GM18861 (cell line): ENCODE results near the gene BEGAIN.

ENCODE experiments used
- ATAC-seq: cut with Tn5 transposase; IDR thresholded peaks from one replicate; pipeline ENCODE4 v1.9.1; 2021; ENCODE audit not compliant: unreplicated experiment

BEGAIN gene

DNA sequence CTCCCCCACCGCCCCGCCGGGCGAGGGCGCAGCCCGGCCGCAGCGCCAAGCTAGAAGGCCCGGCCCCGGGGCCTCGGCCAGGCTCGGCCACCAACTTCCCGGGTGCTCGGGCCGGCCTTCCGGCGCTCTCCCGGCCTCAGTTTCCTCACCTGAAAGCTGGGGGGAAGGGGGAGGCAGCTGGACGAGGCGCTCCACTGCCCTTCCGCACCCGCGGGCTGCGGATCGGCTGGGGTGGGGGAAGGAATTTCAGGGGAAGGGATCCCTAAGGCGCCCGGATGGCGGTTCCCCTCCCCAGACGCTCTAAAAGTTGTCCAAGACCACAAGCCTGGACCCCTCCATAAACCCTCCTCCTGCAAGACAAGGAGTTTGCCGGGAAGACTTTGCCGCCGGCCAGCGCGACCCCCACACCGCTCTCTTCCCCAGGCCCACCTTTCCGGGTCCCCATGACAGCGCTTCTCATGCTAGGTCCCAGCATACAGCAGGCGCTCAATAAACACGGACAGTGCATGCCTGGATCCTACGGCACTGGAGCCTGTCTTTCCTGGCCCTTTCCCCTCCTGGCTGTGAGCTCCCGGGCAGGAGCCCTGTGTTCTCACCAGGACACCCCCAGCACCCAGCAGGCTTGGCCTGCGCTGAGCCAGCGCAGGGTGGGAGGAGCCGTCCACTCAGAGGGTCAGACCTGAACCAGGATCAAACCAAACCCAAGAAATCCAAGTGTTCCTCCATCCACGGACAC is 18.1 kb downstream of the BEGAIN start:
- ATAC-seq: no peak

DNA sequence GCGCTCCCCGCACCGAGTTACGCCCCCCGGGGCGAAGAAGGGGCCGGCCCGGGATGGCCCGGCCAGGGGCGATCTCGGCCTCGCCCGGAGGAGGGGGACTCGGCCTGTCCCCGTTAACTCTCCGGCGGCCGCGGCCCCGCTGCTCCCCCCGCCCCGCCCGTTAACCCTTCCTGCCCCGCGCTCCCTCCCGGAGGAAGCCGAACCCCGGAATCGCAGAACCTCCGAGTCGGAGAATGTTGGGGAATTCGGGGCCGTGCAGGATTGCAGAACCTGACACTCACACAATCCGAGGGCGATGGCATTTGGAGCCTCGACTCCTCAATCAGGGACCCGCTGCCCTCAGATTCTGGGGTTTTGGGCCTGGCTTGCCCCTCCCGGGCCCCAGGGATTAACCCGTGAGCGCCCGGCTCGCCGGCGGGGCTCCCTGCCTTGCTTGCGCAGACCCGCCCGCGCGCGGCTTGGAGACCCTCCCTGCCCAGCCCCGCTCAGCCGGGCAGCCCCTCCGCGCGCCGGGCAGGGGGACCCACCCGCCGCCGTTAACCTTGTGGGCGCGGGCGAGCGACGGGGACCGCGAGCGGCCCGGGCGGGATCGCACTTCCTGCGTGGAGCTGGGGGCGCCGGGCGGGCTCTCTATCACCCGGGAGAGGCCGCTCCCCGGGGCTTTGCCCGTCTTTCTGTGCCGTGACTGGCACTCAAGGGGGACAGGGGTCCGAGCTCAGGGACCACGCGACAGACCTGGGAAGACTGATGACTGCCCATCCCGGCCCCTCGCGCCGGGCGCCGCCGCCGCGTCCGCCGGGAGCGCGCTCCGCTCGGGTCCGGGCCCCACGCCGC is 18.8 kb downstream of the BEGAIN start:
- no peak for ATAC-seq

DNA sequence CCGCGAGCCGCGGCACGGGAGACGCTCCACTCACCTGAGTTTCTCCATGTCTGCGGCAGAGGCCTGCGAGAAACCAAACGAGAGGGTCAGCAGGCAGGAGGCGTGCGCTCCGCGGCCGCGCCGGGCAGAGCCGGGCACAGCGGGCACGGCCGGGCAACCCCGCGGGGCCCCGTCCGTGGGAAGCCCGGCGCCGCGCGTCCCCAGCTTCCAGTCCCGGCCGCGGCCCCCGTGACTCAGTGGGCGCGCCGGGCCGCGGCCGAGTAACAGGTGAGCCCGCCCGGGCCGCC is 19.4 kb downstream of the BEGAIN start:
- ATAC-seq: no peak

DNA sequence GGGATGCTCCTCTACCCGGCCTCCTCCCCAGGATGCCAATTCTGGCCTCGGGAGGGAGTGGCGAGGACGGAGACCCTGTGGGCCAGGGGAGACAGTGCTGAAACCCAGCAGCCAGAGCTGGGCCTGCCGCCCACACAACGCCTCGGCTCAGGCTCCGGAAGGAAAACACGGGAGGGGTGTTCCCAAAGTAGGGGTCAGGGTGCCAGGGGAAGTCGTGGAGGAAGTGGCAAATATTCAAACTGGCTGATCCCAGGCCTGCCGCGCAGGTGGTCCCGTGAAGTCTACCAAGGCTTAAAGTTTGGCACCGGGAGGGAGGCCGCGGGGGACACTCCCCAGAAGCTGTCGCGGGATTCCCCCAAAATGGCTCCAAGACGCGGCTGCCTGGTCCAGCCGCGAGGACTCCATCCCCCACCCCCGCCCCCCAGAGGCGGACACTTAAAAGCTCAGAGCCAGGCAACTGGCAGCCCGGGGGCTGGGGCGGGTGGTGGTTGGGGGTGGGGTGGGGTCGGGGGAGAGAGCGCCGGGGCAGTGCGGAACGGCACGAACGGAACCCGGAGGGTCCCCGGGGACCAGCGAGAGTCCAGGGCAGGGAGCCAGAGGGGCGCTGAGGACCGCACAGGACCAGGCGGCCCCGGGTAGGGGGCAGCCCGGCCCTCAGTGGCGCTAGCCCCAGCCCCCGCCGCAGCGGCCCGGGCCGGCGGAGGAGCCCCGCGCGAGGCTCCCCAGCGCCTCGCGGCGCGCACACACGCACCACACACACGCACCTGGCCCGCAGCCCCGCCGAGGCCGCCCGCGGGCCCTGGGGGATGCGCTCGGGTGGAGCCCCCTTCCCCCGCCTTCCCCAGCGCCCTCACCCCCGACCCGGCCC is 20.0 kb downstream of the BEGAIN start:
- ATAC-seq: no peak

GRCh38 chr14:100566586-100566985 is 20.6 kb downstream of the BEGAIN start:
- no peak for ATAC-seq

GRCh38 chr14:100566119-100566518 is 21.1 kb downstream of the BEGAIN start:
- no peak for ATAC-seq

- ATAC-seq: no peak
These were observed 21.6 kb downstream of the BEGAIN start for GRCh38 chr14:100565650-100566049.

- ATAC-seq: no peak
These were observed 22.7 kb downstream of the BEGAIN start for GRCh38 chr14:100564512-100564911.

GRCh38 chr14:100562751-100563150 is 24.5 kb downstream of the BEGAIN start:
- ATAC-seq: no peak

DNA sequence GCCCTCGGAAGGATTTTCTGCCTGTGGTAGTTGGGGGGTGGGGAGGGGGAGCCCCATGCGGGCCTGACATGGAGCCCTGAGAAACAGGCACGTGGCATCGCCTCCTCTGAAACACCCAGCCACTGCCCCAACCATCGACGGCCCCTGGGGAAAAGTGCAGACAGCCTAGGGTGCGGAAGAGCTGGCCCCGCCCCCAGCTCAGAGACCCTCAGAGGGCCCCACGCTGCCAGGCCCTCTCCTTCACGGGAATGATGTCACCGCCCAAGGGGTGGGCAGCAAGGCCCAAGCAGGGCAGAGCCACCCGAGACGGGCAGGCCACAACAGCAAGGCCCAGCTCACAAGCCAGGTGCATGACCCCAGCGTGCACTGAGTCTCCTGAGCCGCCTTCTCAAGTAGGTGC is 26.2 kb downstream of the BEGAIN start:
- ATAC-seq: no peak

DNA sequence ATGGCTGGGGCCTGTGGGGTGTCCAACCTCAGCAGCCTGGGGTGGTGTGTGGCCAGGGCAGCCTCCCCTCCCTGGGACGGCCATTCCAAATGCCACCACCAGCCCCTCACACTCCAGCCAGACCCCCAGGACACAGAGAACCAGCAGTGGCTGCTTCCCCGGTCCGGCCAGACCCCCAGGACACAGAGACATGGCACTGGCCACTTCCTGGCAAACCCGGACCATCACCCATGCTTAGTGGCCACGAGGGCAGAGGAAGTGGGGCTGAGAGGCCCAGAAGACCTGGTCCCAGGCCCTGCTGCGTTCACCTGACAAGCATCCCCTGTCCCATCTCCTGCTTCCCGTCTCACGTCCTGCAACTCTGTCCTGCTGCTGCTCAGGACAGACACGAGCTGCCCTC is 26.7 kb downstream of the BEGAIN start:
- ATAC-seq: no peak

- no peak for ATAC-seq
These were observed 27.8 kb downstream of the BEGAIN start for GRCh38 chr14:100559455-100559854.

DNA sequence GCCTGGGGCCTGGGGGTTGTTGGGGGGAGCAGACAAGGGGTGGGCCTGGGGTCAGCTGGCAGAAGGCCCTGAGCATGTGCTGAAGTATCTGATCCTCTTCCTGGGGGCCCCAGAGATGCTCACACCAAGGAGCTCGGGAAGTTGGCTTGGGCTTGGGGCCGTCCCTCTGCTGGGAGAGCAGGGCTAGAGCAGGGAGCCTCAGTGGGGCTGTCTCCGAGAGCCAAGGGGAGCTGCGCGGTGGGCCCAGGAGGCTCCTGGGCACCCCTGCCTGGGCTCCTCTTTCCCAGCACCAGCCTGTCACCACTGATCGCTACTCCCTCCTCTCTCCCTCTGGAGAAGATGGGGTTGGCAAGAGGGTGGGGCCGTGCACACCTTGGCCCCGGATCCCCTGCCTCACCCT is 28.3 kb downstream of the BEGAIN start:
- ATAC-seq: no peak

DNA sequence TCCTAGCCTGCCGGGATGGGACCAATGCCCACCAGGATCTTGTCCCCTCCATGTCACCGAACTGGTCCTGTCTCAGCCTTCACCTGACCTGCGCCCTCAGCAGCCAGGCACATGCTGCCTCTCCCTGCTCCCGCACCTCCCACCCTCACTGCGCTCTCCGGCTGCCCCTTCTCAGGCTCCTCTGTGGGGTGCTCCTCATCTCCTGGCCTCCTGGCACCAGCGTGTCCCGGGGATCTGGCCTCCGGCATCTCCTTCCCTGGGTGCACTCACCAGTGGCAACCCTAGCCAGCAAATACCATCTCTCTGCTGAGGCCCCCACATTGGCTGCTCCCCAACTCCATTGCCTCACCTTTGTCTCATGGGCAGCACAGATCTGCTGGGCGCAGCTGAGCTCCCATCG is 29.0 kb downstream of the BEGAIN start:
- no peak for ATAC-seq

GRCh38 chr14:100557658-100558057 is 29.6 kb downstream of the BEGAIN start:
- ATAC-seq: no peak

DNA sequence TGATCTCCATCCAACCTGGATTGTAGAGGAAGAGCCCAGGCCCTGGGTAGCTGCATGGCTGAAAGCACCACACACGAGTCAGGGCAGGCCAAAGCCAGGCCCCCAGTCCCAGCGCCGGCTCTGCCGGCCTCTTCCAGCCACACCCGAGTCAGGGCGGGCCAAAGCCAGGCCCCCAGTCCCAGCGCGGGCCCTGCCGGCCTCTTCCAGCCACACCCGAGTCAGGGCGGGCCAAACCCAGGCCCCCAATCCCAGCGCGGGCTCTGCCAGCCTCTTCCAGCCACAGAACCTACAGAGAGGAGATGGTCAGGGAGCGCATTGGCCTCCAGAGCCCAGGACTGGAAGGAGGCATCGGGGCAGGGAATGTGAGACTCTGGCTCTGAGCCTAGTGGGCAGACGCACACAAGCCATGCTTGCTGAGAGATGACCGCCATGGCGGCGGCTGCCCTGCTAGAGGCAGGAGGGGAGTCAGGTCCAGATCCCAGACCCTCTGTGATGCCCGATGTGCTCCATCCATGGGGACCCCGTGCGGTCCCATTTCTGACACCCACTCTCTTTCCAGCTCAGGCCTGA is 30.2 kb downstream of the BEGAIN start:
- no peak for ATAC-seq

- ATAC-seq: no peak
These were observed 31.1 kb downstream of the BEGAIN start for GRCh38 chr14:100556140-100556475.

DNA sequence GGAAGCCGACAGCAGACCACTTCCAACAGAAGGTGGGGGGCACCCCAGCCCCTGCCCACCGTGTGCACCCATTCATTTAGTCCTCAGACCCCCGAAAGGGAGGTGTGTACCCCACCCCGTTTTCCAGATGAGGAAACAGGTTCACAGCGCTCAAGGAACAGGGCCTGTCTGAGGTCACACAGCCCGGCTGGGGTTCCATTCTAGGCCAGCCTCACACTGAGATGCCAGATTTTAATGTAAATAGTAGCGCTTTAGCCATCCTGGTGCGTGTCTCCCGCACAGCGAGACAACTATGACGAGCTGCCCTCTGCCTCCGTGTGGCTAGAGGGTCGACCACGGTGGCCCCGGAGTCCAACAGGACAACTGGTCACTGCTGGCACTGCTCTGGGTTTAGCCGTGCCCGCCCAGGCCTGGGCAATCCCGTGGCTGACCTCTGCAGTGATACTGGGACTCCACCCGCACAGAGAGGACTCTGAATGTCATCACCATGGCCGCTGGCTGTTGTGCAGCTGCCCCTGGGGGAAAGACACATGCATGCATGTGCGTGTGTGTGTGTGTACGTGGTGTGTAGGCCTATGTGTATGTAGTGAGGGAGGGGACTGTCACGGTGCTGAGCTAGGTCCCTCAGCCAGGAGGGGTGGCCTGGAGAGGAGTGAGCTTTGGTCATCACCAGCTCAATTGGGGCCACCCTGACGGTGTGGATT is 31.6 kb downstream of the BEGAIN start:
- no peak for ATAC-seq

DNA sequence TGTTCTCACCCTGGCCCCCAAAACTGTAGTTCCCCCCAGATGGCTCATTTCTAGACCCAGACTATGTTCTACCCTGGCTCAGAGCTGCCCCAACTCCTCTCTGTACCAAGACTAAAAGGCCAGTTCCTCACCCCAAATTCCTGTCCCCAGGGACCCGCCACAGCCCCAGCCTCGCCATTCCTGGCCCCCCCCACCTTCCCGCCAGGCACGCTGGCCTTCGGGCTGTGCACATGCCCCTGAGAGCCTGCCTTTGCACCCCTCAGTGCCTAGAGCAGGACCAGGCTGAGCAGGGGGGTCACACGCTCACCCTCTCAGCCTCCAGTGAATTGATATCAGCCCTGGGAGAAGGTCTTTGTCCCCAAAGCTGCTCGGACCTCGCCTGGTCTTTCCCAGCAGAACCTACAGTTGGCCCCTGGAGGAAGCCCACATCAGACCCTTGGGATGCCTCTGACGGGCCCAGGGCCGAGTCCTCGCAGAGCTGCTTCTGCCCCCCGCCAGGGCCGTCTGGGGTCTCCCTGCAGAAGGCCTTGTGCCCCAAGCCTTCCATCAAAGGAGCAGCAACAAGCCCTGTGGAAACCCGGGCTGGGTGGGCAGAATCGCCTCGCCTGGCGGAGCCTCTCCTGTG is 32.4 kb downstream of the BEGAIN start:
- no peak for ATAC-seq

DNA sequence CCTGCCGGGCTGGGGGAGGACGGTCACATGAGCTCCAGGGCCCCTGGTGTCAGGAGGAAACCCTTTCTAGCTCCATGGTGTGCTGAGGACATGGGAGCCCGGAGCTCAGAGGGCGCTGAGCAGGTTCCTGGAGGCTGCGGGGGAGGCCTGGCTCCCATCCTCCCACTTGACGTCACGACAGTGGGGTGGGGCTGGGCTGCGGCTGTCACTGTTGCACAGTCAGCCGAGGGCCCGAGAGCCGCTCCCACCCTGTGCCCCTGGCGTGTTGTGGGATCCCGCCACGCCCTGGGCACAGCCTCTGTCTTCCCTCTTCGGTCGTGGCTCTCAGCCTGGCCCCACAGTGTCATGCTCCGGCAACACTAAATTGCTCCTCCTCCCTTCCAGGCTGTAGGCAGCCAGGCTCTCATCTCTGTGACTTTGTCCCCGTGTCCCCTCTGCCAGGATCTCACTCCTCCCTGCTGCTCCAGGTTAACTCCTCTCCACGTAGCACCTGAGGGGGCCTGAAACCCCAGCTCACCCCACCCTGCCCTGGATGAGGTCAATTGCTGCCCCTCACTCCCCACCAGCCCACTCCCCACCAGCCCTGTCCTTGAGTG is 33.0 kb downstream of the BEGAIN start:
- no peak for ATAC-seq
